ENCODE data around the gene ITPKC.

ITPKC gene

GRCh38 chr19:40672573-40673299 lies 44.2 kb upstream of the ITPKC start:
- TF ChIP-seq, protein P1, sequence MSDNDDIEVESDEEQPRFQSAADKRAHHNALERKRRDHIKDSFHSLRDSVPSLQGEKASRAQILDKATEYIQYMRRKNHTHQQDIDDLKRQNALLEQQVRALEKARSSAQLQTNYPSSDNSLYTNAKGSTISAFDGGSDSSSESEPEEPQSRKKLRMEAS (IDR thresholded peaks at IDR 0.05; ENCODE audit: low read depth, low read length): no peak
- no peak for TF ChIP-seq MYC (IDR thresholded peaks at IDR 0.05; ENCODE audit: low read depth, low read length)
- TF ChIP-seq, protein P2, sequence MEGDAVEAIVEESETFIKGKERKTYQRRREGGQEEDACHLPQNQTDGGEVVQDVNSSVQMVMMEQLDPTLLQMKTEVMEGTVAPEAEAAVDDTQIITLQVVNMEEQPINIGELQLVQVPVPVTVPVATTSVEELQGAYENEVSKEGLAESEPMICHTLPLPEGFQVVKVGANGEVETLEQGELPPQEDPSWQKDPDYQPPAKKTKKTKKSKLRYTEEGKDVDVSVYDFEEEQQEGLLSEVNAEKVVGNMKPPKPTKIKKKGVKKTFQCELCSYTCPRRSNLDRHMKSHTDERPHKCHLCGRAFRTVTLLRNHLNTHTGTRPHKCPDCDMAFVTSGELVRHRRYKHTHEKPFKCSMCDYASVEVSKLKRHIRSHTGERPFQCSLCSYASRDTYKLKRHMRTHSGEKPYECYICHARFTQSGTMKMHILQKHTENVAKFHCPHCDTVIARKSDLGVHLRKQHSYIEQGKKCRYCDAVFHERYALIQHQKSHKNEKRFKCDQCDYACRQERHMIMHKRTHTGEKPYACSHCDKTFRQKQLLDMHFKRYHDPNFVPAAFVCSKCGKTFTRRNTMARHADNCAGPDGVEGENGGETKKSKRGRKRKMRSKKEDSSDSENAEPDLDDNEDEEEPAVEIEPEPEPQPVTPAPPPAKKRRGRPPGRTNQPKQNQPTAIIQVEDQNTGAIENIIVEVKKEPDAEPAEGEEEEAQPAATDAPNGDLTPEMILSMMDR (IDR thresholded peaks at IDR 0.05; ENCODE audit: low read depth, low read length): no peak
- no peak for TF ChIP-seq POLR2A (IDR thresholded peaks at IDR 0.05; ENCODE audit: extremely low read depth, insufficient read length)
- no peak for DNase-seq (ENCODE audit: low read depth)
- H3K4me3 ChIP-seq (ENCODE audit: low read depth, low read length): no peak overlapping the region

GRCh38 chr19:40673397-40673796 lies 43.5 kb upstream of the ITPKC start:
- TF ChIP-seq, protein P2 (IDR thresholded peaks at IDR 0.05; ENCODE audit: low read depth, low read length): no peak
- TF ChIP-seq POLR2A (IDR thresholded peaks at IDR 0.05; ENCODE audit: extremely low read depth, insufficient read length) (no peak), MYC (IDR thresholded peaks at IDR 0.05; ENCODE audit: low read depth, low read length) (no peak)
- TF ChIP-seq, protein P1 (IDR thresholded peaks at IDR 0.05; ENCODE audit: low read depth, low read length): no peak
- H3K4me3 ChIP-seq (ENCODE audit: low read depth, low read length): no peak overlapping the region
- no peak for DNase-seq (ENCODE audit: low read depth)

DNA sequence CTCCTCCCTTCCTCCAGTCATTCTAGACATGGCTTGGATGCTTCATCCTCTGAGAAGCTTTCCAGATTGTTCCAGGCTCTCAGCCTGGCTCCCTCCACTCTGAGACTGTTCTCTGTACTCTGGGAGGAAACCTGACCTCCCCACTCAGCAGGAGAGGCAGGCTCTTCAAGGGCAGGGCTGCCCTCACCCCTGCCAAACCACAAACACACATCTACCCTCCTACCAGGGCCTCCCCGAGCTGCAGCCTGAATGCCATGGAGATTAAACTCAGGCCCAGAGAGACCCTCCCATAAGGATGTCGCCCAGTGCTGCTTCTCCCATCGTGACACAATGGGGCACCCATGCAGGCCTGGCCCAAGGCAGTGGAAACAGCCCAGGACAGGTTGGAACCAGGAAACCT lies 42.6 kb upstream of the ITPKC start:
- DNase-seq (ENCODE audit: low read depth): no peak
- H3K4me3 ChIP-seq (ENCODE audit: low read depth, low read length): no peak overlapping the region
- TF ChIP-seq POLR2A (IDR thresholded peaks at IDR 0.05; ENCODE audit: extremely low read depth, insufficient read length) (no peak), MYC (IDR thresholded peaks at IDR 0.05; ENCODE audit: low read depth, low read length) (no peak)
- TF ChIP-seq, protein P1 (IDR thresholded peaks at IDR 0.05; ENCODE audit: low read depth, low read length): no peak
- TF ChIP-seq, protein P2 (IDR thresholded peaks at IDR 0.05; ENCODE audit: low read depth, low read length): no peak

- no peak overlapping the region for H3K4me3 ChIP-seq (ENCODE audit: low read depth, low read length)
- TF ChIP-seq, protein P2 (IDR thresholded peaks at IDR 0.05; ENCODE audit: low read depth, low read length): no peak
- TF ChIP-seq, protein P1 (IDR thresholded peaks at IDR 0.05; ENCODE audit: low read depth, low read length): no peak
- TF ChIP-seq MYC (IDR thresholded peaks at IDR 0.05; ENCODE audit: low read depth, low read length): no peak
- no peak for TF ChIP-seq POLR2A (IDR thresholded peaks at IDR 0.05; ENCODE audit: extremely low read depth, insufficient read length)
- DNase-seq (ENCODE audit: low read depth): no peak
Observed at GRCh38 chr19:40677156-40677555, 39.8 kb upstream of the ITPKC start.

- no peak overlapping the region for H3K4me3 ChIP-seq (ENCODE audit: low read depth, low read length)
- no peak for DNase-seq (ENCODE audit: low read depth)
- TF ChIP-seq MYC (IDR thresholded peaks at IDR 0.05; ENCODE audit: low read depth, low read length) (no peak), POLR2A (IDR thresholded peaks at IDR 0.05; ENCODE audit: extremely low read depth, insufficient read length) (no peak)
- TF ChIP-seq, protein P2 (IDR thresholded peaks at IDR 0.05; ENCODE audit: low read depth, low read length): no peak
- TF ChIP-seq, protein P1 (IDR thresholded peaks at IDR 0.05; ENCODE audit: low read depth, low read length): no peak
Observed at GRCh38 chr19:40681039-40681438, 35.9 kb upstream of the ITPKC start.
